ENCODE measurements around the gene ROBO2.

DNA sequence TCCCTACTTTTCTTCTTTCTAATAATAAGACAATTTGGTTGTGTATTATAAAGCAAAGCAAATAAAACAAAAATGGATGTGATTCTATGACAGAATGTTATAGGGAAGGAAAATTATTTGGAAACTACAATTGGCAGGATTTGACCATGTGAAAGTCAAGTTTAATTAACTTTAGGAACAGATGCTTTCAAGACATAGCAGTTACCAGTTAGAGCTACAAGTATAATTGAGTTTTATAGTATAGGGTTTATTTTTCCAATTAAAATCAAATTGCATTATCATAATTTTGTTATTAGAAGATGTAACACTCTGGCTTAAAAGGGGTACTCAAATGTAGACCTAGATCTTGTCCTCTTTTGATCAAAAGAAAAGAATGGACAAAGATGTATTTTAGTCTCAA, 110.9 kb downstream of the ROBO2 start:
- TF ChIP-seq, protein P1, sequence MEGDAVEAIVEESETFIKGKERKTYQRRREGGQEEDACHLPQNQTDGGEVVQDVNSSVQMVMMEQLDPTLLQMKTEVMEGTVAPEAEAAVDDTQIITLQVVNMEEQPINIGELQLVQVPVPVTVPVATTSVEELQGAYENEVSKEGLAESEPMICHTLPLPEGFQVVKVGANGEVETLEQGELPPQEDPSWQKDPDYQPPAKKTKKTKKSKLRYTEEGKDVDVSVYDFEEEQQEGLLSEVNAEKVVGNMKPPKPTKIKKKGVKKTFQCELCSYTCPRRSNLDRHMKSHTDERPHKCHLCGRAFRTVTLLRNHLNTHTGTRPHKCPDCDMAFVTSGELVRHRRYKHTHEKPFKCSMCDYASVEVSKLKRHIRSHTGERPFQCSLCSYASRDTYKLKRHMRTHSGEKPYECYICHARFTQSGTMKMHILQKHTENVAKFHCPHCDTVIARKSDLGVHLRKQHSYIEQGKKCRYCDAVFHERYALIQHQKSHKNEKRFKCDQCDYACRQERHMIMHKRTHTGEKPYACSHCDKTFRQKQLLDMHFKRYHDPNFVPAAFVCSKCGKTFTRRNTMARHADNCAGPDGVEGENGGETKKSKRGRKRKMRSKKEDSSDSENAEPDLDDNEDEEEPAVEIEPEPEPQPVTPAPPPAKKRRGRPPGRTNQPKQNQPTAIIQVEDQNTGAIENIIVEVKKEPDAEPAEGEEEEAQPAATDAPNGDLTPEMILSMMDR (IDR thresholded peaks at IDR 0.05; ENCODE audit: insufficient read depth, low read length), result no peak
- no peak for TF ChIP-seq POLR2AphosphoS5 (IDR thresholded peaks at IDR 0.05; ENCODE audit: low read depth)
